NK-92 treated with Interleukin-12 subunit alpha and Interleukin-12 subunit beta, amount 100 ng/mL, for 24 hours (cell line): ENCODE data around the gene NDUFV1.
"Not testable (repeated sequence)": the region's sequence is repeated elsewhere in the genome, so short reads cannot be mapped to it uniquely, and the experiment has no call there.

Experiments
- DNase-seq: peaks from one replicate; lab custom pipeline; 2025; lab: John Stamatoyannopoulos, UW

The NDUFV1 gene

DNA sequence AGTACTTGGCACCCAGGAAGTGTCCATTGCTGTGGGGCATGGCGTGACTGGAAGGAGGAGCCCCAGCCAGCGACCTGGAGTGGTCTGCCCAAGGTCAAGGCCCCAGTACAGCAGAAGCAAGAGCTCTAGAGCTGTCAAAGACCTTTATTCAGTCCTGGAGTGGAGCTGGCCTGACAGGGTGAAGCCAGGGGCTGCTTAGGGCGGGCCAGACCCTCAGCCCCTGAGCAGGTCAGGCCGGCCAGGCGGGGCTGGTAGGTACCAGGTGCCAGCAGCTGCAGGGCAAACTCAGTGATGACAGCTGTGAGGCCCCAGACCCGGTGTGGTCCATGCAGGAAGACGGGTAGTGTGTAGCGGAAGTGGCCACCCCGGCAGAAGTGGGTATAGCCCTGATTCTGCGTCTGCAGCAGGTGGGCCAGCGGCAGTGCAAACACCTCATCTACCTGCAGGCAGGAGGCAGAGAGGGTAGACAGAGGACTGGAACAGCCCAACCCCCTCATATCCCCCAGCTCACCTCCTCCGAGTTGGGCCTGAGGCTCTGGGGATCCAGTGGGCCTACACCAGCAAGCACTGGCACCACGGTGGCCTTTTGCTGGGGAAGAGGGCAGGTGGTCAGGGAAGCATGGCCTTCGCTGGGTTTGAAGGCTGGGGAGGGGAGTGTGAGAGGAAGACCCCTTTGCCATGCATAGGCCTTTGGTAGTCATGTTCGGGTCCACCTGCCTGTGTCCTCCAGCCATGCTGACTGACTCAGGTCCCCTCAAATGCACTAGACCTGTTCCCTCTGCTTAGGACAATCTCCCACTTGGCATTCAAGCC is 21.3 kb downstream of the NDUFV1 start:
- DNase-seq = no peak

DNA sequence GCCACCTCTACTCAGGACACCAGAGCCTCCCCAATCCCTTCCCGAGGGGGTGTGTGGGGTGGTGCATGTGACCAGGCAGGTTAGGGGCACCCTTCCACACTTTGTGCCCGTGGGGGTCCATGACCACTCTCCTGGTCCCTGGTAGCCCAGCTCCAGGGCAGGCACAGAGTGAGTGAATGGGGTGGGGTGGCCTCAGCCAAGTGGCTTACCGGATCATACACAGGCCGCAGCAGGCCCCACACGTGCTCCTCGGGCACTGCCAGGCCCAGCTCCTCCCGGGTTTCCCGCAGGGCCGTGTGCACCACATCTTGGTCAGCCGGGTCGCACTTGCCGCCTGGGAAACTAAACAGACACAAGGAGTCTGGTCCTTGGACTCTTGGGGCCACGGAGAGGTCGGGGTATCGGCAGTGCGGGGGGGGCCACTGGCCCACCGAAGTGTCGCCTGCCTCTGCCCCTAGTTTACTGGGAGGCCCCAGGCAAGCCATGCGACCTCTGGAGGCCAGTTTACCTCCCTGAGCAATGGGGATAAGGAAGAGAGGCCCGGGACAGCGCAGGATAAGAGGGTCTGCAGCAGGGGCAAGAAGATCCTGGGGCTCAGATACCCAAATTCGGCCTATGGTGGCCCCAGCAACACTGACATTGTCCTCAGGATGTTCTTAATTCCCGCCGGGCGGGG is 22.1 kb downstream of the NDUFV1 start:
- no peak for DNase-seq

DNA sequence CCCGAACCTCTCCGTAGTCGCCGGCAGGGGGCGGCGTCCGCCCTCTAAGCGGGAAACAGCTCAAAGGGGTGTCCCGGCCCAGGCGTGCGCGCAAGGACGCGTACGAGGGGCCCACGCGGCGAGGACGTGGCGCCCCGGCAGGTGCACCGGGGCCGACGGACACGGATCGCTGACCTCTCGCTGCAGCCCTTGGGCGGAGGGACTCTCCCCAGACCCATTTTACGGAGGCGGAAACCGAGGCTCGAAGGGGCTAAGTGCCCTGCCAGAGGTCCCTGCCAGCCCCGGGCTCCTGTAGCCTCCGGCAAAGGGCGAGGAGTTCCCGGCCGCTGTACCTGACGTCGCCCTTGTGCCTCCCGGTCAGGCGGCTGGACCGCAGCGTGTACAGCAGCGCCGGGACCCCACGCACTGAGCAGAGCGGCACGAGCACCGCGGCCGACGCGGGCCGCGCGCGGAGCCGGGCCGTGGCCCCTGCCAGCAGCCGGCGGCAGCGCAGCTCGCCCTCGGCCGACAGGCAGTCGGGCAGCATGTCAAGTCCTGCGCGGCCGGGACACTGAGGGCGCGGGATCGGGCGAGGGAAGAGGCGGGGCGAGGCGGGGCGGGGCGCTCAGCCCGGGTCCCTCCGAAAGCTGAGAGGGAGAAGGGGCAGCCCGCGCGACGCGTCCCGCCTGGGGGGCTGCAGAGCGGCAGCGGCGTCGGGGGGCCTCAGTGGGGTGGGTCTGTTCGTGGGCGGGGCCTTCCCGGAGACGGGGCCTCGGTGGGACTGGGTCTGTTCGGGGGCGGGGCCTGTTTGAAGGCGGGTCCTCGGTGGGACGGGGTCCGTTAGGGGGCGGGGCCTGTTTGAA is 22.9 kb downstream of the NDUFV1 start, which contains the start of gene NUDT8:
NUDT8 (minus strand) TSS at position 552 of the 842 bp plus-strand sequence; CDS start at position 526, 26 bp downstream.
- DNase-seq = peak; percentile 75

DNA sequence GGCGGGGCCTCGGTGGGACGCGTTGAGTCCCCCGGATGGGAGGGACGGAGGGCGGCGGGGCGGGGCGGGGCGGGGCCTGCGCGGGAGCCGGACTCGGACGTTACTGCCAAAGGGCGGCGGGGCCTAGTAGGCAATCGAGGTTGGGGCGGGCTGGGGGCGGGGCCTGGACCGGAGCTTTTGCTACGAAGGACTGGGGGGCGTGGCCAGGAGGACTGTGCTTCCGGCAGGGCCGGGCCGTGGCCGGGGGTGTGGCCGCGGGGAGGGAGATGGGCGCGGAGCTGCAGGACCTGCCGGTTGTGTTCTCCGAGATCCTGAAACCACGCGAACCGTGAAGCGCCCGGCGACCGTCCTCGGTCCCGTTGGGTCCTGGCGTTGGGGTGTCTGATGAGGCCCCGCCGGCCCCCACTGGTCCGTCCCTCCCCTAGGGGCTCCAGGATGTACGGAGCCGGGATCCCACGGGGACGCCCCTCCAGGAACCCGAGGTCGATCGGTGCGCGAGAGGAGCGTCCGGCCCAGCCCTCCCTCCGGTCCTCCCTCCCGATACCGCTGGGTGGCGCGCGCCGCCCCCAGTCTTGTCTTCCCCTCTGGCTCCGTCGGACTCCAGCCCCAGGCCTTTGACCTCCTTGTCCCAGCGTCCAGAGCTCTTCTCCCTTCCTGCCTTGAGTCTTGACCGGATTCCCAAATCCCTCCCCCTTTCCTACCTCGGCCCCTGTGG is 23.6 kb downstream of the NDUFV1 start:
- DNase-seq = peak; percentile 100

DNA sequence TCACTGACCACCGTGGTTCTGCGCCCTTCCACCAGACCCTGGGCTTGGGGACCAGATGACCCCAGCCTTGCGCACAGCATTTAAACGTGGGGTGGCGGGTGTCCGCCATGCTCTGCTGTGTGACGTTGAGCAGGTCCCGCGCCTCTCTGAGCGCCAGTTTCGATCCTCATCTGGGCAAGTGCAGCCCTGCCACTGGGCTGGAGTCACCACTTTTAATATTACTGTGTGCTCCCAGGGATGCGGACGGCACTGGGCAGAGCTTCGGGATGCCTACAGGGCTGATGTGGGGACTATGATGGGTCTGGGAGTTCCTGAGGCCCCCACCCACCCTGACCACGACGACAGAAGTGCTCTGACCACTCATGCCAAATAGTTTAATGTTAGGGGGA is 24.2 kb downstream of the NDUFV1 start:
- no peak for DNase-seq

DNA sequence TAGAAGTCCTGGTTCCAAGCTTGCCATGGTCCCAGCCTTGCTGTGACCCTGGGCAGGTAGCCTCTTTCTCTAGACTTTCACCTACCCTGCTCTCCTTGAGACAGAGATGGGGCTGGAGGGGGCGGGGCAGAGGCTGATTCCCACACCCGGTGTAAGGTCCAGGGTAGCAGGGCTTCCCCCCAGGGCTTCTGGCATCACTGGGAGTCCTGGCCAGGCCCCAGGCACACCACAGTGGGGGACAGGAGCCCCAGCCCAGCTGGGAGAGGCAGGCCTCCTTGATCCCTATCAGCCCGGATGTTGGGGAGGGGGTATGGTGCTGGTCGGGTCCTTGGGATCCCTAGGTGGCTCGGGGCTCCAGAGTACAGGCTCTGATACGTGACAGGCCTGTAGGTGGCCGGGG is 24.7 kb downstream of the NDUFV1 start:
- DNase-seq = no peak

DNA sequence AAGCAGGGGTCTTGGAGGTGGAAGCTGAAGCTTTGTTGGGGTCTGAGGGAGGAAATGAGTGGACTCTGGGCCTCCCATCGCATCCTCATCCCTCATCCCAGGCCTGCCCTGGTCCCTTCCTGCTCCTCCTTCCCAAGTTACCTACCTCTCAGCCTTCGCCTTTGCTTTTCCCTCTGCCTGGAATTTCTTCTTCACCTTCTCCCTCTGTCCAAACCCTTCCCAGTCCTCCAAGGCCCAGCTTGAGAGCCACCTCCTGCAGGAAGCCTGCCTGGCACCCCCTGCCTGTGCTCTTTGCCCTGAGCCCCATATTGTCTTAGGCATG is 25.1 kb downstream of the NDUFV1 start:
- no peak for DNase-seq

DNA sequence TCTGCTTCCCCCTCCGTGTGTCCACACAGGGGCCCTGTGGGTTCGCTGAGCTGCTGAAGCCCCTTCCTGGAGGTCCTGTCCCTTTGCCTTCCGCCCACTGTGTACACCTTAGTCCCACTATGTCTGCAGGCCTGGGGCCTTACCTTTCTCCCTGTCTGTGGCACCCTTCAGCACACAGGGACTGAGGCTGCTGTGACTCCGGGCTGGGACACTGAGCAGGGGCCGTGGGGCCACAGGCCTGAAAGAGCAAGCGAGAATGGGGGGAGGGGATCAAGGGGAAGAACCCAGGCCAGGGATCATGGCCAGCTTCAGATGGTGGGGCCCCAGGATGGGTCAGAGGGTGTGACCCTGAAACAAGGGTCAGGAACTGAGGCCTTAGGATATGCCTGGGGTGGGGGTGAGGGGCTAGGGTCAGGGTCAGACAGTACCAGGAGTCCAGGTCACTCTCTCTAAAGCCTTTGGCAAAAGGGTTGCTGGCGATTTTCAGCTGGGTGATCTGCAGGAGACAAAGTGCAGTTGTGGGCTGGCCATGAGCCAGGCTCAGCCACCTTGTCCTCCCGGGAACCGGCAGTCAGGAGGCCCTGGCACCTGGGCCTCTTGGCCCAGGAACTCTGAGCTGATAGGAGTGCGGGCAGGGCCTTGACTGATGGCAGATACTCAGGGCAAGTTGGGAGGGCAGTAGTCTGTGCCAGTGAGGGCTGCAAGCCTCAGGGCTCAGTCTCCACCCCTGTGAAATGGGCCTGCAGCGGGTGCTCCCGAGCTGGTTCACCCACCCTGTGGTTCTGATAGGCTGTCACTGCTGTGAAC is 25.6 kb downstream of the NDUFV1 start:
- no peak for DNase-seq

DNA sequence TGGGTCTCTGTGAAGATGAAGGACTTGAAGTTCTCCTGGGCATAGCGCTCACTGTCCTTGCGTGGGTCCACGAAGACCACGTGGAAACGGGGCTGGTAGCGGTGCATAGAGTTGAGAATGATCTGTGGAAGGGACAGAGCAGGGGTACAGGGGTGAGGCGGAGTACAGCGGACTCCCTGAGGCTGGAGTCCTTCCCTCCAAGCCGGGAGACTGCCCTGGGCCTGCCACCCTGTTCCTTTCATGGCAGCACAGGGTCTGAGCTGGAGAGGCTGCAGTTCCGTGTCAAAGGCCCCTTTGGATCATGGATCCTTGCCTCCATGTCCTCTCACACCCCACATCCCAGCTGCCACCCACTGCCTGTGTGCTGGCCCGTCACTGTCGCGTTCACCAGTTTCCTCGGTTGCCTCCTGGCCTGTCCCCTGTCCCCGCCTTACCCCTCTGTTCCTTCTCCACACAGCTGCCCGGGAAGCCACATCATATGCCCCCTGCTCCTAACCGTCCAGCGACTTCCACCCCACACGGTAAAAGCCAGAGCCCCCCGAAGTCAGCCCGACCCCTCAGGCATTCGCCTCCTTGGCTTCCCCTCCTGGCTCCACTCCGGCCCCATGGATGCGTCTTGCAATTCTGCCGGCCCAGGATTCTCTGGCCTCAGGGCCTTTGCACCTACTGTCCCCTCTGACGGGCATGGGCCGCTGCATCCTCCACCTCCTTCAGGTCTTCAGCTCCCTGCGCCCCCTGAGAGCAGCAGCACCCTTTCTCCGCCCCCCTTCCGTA is 26.4 kb downstream of the NDUFV1 start:
- no peak for DNase-seq

DNA sequence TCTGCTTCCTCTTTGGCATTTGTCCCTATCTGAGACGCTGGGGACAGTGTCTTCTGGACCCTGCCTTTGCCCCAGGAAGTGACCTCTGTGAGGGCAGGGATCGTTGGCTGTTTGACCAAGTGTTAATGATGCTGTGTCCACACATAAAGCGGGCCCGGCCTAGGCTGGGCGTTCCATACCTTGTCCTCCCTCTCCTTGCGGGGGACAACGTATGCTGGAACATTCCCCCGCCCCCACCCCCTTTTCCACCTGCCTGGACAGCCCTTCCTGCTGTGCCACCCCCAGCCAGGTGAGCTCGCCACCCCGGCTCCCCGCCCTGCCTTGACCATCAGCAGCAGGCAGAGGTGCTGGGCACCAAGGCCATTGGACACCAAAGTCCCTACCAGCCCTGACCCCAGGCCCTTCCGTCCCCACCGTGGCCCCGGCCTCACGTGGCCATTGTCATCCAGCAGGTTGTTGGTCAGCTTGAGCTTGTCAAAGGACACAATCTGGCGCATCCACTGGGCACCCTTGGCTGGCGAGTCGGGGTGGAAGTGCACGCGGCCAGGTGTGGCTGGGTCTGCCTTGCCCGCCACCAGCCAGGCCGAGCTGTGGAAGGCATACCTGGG is 27.1 kb downstream of the NDUFV1 start:
- DNase-seq = no peak

DNA sequence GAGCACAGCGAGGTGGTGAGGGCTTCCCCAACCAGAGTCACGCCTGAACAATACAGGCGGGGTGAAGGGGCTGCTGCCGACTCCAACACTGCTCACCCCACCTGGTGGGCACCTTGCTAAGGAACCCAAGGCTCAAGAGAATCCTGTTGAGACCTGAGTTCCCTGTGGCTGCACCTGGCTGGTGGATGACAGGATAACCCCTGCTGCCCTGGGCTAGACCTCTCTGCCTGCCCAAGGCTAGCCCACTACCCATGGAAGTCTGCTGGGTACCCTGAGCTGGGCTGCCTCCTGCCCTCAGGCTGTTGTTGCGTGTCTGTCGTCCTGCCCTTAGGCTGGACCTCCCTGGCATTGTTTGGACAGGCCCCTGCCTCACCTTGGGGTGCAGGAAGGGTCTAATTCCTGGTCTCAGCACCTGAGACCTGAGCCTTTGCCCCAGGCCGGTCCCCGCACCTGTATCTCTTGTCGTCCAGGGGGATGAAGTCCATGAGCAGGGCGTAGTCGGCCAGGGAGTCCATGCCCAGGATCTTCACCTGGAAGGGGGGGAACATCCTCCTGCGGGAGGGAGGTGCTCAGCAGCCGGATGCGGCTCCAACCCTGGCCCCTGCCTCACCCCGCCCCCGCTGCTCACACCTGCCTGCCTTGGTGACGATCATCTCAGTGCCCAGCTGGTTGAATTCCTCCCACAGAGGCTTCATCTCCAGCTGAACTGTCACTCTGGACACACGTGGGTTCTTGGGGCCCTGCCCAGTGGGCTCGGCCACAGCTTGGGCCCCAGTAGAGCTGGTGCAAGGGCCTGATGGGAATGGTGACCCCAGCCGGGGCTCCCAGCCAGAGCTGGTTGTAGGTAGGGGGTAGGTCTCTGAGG is 27.9 kb downstream of the NDUFV1 start:
- DNase-seq = no peak

DNA sequence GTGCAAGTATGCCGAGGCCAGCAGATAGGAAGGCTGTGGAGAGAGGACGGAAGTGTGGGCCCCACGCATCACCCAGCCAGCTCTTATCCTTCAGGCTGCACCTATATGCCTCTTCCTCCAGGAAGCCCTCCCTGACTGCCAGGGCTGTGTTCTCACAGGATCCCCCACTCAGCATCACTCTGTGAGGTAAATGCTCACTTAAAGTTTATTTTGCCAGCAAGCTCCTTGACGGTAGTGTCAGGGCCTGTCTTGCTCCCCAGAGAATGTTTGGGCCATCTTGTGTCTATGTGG is 28.4 kb downstream of the NDUFV1 start:
- DNase-seq = no peak

DNA sequence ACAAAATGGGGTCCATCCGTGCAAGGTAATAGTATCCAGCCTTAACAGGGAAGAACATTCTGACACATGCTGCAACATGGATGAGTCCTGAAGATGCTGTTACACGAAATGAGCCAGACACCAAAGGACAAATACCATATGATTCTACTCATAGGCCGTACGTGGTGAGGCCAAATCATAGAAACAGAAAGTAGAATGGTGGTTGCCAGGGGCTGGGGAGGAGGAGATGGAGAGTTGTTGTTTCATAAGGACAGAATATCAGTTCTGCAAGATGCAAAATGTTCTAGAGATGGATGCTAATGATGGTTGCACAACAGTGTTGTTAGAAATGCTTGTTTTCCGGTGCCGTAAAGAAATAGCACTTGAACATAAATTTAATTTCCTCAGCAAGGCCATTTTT is 30.2 kb downstream of the NDUFV1 start:
- no peak for DNase-seq

DNA sequence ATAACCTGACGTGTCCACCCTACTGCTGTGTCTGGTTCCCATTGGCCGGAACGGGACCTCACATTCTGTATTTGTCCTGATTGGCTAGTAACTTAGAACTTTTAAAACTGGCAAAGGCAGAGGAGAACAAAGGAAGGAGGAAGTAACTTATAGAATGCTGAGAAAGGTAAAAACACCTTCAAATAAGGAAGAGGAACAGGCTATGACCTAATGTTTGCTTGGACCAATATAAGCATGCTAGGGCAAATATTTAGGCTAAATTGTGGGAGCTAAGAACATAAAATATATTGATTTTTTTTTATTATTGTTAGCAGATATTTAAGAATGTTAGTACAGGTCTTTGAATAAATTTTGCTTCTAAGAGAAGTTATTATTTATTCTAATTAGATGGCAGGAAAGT is 30.7 kb downstream of the NDUFV1 start:
- DNase-seq = not testable (repeated sequence)

DNA sequence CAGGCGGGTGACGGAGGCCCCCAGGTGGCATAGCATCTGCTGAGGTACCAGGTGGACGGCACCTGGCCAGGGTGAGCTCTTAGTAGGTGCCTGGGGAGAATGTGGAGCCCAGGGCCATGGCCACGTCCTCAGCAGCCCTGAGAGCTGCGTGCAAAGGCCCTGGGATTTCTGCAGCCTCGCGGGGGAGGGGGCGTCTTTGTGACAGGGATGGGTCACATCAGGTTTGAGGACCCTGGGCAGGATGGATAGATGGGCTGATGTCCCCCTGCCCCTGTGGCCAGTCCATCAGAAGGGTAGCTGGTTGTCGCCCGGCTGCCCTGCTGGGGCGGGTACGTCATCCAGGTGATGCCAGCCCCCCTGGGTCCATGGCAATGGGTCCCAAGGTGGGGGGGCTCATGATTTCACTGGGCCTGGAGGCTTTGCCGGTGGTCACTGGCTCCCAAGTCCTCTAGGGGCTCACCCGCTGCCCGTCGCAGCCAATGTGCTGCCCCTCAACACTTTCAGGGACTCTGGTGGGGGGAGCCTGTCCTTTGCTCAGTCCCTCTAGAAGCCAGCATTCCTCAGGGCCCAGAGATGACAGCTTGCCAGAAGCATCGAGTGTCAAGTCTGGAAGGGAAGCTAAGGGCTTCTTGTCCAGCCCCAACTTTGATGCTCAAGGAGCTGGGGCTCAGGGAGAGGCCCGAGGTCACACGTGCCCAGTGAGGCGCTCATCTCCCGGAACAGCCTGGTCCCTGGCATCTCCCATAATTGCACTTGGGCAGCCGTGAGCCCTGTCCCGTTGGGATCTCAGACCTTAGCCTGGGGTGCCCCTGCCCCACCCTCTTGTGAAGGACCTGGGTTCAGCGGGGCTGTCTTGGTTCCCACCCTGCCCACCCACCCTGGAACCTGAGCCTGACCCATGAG is 32.0 kb downstream of the NDUFV1 start:
- DNase-seq = no peak

DNA sequence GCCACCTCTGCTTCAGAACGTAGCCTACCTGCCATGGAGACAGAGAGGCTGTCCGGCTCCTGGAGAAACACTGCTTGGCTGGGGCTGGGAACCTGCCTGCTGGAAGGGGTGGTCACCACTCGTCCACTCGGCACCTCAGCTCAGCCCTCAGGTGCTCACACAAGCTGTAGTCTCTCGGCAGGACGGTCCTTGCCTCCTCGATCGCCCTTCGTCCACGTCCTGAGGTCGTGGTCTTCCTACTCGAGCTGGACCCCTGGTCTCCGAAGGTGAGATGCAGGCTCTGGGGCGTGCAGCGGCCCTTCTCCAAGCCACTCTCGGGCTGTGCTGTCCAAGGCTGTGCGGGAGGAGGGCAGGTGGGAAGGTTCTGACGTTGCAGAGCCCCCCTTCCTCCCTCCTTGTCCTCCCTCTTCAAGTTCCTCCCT is 32.7 kb downstream of the NDUFV1 start, which contains the start of gene TBX10:
TBX10 (minus strand) TSS at position 326 of the 422 bp plus-strand sequence; CDS start at position 35, 291 bp downstream.
- DNase-seq = no peak

DNA sequence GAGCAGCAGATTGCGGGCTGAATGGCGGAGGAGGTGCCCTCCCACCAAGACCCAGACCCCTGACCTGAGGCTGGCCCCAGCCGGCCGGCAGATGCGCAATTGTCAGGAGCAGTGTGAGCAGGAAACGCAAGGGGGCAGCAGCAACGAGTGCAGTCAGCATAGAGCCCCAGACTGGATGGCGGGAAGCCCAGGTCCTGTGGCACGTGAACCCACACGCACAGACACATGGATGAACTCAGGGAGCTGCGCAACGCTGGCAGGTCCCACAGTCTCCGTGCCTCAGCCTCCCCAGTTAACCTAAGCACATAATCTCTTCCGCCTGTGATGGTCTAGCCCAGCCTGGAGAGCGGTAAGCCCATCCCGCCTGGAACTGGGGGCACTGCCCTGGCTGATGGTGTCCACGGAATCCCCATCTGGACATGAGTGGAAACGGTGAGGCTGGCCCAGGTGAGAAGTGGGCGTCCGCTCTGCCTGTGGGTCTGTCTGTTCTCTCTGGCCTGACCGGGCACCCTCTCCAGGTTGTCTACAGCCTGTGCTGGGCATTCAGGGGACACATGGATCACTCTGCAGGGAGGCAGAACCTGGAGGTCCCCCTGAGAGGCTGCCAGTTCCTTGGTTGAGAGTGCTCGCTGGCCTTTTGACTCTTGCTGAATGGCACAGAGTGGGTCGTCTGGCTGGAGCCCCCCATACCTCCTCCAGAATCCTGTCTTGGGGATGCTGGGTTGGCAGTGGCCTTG is 33.5 kb downstream of the NDUFV1 start:
- peak; percentile 35 for DNase-seq
